ENCODE results near the gene PSD. TPM values are rescaled to one million over a fixed set of nuclear protein-coding genes. Genes with fewer than 3 reads are reported as not detected.

Gene PSD
- total and polyA plus RNA-seq, 9 of the 15 experiments (the other 6 are each of a cell fraction or from before 2014, with no cell fraction given): 0.11 to 1.7 (median 0.54) TPM; not detected in 2

- TF ChIP-seq ZNF280B (CRISPR knock-in tag; IDR thresholded peaks at IDR 0.05) (no peak), SMARCE1 (IDR thresholded peaks at IDR 0.05) (no peak), CEBPG (CRISPR knock-in tag; IDR thresholded peaks at IDR 0.05) (no peak), CEBPG (tag; conservative IDR thresholded peaks at IDR 0.05 in 1 of 2, IDR thresholded peaks at IDR 0.05 in 1 of 2) (no peak), MTA1 (IDR thresholded peaks at IDR 0.05; ENCODE audit: borderline replicate concordance) (no peak), ZNF740 (CRISPR knock-in tag; IDR thresholded peaks at IDR 0.05) (no peak), ZNF740 (tag; IDR thresholded peaks at IDR 0.05) (no peak), CCAR2 (IDR thresholded peaks at IDR 0.05; ENCODE audit: low read depth, low read length) (no peak), EHMT2 (IDR thresholded peaks at IDR 0.05) (no peak), KLF13 (tag; IDR thresholded peaks at IDR 0.05; ENCODE audit: borderline replicate concordance, low read depth) (no peak), RBM14 (IDR thresholded peaks at IDR 0.05; ENCODE audit: borderline replicate concordance, insufficient read depth, low read depth, low read length) (no peak), ZNF24 (IDR thresholded peaks at IDR 0.05) (no peak), ARID2 (IDR thresholded peaks at IDR 0.05) (no peak), ZBTB40 (IDR thresholded peaks at IDR 0.05) (no peak), ZBTB40 (CRISPR knock-in tag; IDR thresholded peaks at IDR 0.05) (no peak)
Observed at GRCh38 chr10:102450374-102451104, 32.0 kb upstream of the PSD start (continued).
